Stimulated activated CD8-positive, alpha-beta memory T cell treated with anti-CD3 and anti-CD28 coated beads, Interleukin-12 subunit alpha, Interleukin-12 subunit beta, amount 100 ng/mL, for 1 hour (primary cell): ENCODE measurements around the gene PAX8.

Source experiments
- DNase-seq: peaks from one replicate; pipeline ENCODE4 v3.0.0-alpha.2; 2020; ENCODE audit warnings: low read depth

Gene PAX8

GRCh38 chr2:113264713-113265403 lies 13.9 kb downstream of the PAX8 start:
- DNase-seq: no peak

GRCh38 chr2:113263546-113263945 lies 15.2 kb downstream of the PAX8 start:
- no peak for DNase-seq

- no peak for DNase-seq
Measured at GRCh38 chr2:113260991-113261390, 17.7 kb downstream of the PAX8 start.

GRCh38 chr2:113258471-113259147 lies 20.1 kb downstream of the PAX8 start:
- no peak for DNase-seq

- no peak for DNase-seq
Measured at GRCh38 chr2:113257516-113258264, 21.0 kb downstream of the PAX8 start.

GRCh38 chr2:113255140-113256070 lies 23.3 kb downstream of the PAX8 start:
- DNase-seq: no peak

GRCh38 chr2:113253453-113253852 lies 25.3 kb downstream of the PAX8 start:
- DNase-seq: no peak

GRCh38 chr2:113252047-113252590 lies 26.6 kb downstream of the PAX8 start:
- DNase-seq: no peak

GRCh38 chr2:113251118-113251517 lies 27.6 kb downstream of the PAX8 start:
- no peak for DNase-seq

GRCh38 chr2:113248997-113249770 lies 29.5 kb downstream of the PAX8 start:
- DNase-seq: peak; percentile 62

- DNase-seq: no peak
Measured at GRCh38 chr2:113246606-113247005, 32.1 kb downstream of the PAX8 start.

- no peak for DNase-seq
Measured at GRCh38 chr2:113245276-113245711, 33.4 kb downstream of the PAX8 start.

GRCh38 chr2:113242327-113242726 lies 36.4 kb downstream of the PAX8 start:
- no peak for DNase-seq

- DNase-seq: no peak
Measured at GRCh38 chr2:113240915-113241911, 37.5 kb downstream of the PAX8 start.

- DNase-seq: no peak
Measured at GRCh38 chr2:113240150-113240914, 38.4 kb downstream of the PAX8 start.

GRCh38 chr2:113238871-113239839 lies 39.6 kb downstream of the PAX8 start:
- DNase-seq: no peak

GRCh38 chr2:113237604-113238160 lies 41.0 kb downstream of the PAX8 start:
- DNase-seq: no peak
